Globus pallidus (tissue), 1 donor: ENCODE data around the gene SRGAP1.
"Not testable (repeated sequence)": the region's sequence is repeated elsewhere in the genome, so short reads cannot be mapped to it uniquely, and the experiment has no call there.

ENCODE experiments used
- DNase-seq: peaks from one replicate; pipeline ENCODE4 v3.0.0-alpha.2; 2015; ENCODE audit warnings: low spot score

The SRGAP1 gene

DNA sequence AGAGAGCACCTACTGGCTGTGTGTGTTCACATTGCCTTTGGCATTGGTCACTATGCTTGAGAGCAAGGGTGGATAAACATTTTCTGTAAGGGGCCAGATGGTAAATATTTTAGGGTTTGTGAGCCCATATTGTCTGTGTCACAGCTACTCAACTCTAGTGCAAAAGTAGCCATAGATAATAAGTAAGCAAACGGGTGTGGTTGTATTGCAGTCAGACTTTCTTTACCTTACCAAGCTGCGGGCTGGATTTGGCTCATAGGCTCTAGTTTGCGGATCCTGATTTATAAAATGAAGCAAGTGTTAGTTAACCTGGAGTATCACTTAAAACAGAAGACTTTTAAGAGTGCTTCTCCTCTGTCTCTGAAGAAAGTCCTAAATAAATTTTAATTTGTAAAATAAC lies 208.6 kb downstream of the SRGAP1 start:
- DNase-seq, result no peak

DNA sequence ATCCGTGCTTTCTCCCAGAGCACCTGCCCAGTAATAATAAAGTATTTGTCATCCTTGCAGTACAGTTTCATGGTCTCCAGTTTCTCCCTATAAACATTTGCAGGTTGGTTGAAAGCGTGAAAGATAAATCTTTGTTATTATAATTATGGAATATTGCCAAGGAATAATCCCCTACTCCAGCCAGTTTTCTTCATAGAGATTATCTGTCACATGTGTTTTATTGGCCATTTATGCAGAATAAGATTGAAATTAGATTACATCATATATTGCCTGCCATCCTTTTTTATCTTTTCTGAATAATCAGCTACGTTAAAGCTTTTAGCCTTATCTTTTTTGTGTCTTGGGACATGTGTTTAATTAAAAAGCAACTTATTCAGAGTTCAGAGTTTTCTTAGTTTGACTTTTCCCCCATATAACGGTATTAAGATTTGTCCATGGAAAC lies 209.6 kb downstream of the SRGAP1 start:
- no peak for DNase-seq

DNA sequence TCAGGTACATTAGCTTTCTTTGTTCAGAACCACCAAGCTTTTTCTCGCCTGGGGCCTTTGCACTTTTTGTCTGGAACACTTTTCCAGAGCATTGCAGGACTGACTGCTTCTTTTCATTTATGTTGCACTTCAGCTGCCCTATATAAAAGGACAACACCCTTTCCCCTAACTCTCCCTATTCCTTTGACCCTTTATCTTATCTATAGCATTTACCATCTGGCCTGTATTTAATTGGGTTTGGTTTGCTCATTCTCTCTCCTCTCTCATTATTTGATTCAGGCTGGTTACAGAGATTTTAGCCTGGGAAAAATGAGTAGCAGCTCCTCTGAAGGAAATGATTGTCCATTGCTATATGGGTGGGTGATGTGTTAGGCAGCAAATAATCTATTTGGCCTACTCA lies 212.2 kb downstream of the SRGAP1 start:
- no peak for DNase-seq

DNA sequence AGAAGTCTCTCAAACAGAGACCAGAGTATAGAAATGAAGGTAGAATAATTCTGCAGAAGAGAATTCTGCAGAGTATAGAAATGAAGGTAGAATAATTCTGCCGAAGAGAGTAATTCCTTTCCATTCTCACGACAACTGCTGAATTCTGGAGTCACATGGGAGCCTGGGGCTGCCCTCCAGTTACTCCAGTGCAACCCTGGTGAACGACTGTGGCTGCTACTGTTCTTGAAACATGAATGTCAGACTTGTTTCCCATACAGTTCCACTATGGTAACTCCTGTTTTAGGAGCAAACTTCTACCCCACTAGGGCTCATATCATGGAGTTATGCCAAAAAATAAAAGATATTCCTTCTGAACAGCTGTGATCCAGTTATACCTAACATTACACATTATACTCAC lies 213.2 kb downstream of the SRGAP1 start:
- DNase-seq, result peak; percentile 19

DNA sequence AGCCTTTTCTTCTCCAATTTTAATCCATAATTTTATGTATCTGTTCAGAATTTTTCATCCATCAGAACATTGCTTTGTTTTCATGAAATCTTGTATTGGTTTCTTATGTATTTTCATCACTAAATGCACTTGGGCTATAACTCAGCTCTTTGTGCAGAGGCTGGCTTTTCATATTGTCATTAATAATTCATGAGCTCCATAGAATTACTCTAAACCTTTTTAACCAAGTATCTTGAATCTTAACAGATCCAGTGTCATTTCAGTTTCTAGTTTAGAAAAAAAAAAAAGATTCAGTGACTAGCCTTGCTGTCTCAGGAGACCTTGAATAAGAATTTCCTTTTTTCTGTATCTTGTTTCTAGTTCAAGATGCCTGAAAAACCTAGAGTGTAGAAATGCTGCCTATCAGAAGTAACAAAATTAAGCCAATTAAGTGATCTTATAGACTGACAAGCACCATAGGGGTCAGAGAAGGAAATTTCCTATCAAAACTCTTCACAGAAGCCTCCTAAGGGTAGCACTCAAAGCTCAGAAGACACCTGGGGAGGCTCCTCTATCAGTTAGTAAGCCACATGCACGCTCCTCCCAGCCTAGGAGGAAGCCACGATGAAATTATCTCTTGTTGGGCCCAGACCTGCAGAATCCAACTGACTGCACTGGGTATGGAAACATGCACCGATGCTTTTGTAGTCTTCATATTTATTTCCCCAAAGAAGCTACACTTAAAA lies 214.2 kb downstream of the SRGAP1 start:
- peak; percentile 56 for DNase-seq

DNA sequence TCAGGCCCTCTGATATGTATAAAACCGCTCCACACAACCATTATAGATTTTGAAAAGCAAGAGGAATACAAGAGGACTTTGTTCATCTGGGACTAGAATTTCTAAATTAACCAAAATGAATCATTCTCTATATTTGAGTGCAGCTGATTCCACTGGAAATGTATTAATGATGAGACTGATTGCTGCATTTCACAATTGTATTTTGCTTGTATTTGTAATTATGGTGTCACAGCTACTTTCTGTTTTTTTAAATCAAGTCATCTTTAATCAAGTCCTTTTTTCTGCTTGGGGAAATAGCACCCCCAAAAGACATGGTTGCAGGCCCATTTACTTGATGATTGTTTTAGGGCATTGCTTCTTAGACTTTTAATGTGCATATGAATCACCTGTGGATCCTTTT lies 215.2 kb downstream of the SRGAP1 start:
- DNase-seq, result peak; percentile 72

DNA sequence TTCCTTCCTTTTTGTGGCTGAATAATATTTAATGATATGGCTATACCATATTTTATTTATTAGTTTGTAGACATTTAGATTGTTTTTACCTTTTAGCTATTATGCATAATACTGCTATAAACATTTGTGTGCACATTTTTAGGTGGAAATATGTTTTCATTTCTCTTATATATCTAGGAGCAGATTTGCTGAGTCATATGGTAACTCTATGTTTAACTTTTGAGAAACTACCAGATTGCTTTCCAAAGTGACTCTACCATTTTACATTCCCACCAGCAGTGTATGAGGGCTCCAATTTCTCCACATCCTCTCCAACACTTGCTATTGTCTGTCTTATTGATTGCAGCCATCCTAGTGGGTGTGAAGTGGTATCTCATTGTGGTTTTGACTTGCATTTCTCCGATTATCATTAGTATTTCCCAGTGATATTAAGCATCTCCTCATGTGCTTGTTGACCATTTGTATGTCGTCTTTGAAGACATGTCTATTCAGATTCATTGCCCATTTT lies 217.4 kb downstream of the SRGAP1 start:
- DNase-seq, result no peak

DNA sequence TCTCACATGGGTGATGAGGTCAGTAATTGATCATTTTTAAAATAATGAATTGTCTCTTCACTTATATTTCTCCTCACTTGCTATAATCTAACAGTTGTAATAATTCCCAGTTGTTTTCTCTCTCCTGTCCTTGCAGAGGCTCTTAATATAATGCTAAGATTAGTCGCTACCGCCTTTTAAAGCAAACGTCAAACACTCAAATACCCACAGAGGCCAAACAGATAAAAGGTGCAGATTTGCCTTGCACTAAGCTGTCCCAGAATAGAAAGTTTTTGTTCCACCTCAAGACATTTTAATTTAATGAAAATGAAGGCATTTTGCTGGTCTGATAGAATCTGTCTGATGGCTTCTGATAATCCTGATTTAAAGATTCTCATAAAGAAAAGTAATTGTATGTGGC lies 218.6 kb downstream of the SRGAP1 start:
- no peak for DNase-seq

DNA sequence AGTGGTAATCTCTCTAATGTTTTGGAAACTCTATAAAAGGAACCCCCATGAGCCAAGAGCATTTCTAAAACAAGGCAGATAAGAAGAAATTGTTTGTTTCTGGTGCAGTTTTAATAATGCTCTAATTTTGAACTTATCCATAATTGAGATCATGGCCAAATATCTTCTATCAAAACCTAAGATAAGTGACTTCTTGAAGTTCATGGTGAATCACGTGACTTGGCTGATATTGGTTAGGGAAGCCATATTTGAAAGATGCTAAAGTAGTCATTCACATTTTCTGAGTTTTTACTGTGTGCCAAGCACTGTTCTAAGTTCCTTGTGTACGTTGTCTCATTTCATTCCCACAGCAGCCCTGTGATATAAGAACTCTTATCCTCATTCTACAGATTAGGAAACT lies 219.7 kb downstream of the SRGAP1 start:
- DNase-seq, result no peak

DNA sequence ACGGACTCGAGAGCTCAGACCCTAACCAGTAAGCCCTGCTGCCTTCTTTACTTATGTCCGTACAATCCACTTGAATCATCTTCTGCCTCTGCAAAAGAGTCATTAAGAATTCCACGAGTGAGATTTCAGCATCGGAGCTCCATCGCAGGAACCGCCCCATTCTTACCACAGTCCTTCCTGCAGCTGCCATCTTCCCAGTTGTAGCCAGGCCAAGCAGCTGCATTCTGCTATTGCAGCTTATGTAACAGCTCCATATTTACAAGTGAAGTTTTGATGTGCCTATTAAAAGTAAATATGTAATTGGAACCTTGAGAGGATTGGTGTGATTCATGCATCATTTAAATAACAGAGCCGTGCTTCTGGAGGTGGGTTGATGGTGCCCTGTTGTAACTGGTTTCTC lies 220.2 kb downstream of the SRGAP1 start:
- DNase-seq, result no peak

DNA sequence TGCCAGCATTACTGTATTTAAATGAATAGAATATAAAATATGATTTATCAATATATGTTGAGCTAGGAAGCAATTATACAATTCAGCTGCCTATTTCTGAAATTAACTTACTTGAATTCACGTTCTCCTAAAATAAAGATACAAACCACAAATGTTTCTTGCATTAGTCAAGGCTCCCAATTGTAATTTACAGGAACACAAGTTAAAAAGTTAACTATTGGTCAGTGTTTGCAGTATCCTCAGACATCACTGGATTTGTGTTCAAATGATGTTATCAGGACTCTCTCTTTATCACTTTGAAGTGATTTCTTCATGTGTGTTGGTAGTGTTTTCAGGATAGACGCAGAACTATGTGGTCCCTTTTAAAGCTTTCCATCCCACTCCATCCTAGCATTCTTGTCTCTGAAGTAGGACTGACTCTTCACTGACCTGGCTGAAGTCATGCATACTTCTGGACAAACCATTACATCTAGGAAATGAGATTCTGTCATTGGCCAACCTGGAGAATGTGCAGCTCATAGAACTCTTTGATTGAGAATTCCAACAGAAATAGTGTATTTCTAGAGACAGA lies 221.5 kb downstream of the SRGAP1 start:
- no peak for DNase-seq

DNA sequence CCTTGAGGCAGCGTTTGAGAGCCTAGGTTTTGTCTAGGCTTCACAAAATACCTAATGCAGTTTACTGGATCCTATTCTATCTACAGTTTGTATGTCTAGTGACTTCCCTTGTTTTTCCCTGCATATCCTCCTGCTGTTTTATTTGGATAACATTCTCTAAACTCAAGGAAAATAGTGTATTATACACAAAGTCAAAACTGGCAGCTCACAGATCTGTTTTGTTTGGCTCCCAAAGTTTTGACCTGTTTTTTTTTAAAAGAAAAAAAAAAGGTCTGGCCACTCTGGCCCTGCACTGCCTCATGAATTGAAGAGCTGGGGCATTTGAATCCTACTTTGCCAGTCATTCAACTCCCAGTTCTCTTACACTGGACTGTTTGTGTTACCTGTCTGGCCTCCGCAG lies 222.3 kb downstream of the SRGAP1 start:
- DNase-seq, result no peak

DNA sequence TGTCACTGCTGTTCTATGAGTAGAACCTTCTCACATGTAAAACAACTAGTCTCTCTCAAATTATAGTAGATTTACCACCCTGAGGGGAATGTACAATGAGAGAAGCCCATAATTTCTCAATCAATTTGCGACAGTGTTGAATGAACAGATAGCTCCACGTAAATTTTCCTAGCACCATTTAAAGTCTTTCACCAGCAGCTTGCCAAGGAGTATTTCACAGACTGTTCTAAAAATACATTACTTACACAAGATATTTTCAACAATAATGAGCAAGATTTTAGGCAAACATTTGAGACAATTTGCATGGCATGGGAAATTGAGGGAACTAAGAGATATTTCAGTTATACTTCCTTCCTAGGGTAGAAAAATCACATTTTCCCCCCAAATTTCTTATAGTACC lies 226.0 kb downstream of the SRGAP1 start:
- no peak for DNase-seq

DNA sequence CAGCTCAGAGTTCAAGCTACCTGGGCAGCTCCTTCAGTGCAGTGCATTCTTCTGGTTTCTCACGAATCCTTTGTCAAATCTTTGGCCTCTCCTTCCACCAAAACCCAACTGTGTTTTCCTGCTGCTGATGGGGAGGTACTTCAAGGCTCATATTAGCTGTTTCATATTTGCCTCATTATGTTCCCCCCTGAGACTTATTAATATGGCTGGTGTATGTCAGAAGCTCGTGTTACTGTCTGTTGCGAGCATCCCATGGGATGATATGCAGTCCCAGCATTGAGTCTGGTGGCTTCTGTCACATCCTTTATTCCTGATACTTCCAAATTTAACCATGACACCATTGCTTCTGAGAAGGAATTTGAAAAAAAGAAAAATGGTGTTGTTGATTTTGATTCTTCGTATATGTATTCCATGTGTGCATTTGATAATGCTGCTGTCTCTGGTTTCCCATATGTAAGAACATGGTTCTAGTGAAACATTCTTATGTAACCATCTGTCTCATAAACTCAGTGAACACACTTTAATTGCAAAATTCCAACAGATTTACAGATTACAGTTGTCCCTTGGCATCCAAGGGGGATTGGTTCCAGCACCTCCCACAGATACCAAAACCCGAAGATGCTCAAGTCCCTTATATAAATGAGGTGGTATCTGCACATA lies 228.5 kb downstream of the SRGAP1 start:
- no peak for DNase-seq

DNA sequence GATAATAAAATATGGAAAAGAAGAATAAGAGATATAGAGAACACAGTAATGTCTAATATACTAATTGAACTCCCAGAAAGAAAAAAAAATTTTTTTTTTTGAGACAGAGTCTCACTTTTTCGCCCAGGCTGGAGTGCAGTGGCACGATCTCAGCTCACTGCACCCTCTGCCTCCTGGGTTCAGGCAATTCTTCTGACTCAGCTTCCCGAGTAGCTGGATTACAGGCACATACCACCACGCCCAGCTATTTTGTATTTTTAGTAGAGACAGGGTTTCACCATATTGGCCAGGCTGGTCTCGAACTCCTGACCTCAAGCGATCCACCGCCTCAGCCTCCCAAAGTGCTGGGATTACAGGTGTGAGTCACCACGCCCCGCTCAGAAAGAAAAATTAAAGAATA lies 232.1 kb downstream of the SRGAP1 start:
- not testable (repeated sequence) for DNase-seq

DNA sequence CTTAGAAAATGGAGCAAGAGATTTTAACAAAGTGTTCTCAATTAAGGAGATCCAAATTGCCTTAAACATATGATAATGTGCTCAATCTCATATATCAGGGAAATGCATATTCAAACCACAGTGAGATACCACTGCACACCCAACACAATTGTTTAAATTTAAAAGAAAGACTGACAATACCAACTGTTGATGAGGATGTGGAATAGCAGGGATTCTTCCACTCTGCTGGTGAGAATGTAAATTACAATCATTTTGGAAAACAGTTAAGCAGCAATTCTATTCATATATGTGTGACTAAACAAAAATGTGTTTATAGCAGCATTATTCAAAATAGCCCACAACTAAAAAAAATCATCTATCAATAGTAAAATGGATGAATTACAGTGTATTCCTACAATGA lies 233.4 kb downstream of the SRGAP1 start:
- DNase-seq, result no peak

DNA sequence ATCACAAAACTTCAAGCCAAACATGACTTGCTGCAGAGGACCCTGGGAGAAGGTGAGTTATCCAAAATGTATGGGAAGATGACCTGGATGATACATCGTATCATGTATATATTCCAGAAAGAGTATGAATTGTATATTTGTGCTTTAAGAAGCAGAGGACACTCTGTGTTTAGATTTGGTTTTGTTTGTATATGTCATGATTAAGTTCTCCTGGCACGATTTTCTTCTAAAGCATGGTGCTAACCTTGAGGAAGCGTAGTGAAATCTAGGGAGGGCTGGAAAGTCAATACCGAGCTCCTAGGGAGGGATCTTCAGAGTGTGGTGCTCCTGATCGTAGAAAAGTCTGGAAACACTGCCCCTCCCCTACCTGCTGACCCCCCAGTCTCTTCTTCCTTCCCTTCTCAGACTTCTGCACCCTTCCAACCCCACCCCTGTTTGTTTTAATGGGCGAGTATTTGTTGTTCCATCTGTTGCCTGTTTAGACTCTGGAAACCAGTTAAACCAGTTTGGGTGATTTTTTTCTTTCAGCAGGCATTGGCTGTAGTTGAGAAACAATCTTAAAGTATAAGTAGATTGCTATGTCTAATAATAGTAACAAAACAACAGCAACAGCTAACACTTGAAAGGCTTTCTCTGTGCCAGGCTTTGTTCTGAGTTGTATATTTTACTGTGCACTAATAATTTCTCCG lies 236.0 kb downstream of the SRGAP1 start:
- no peak for DNase-seq

DNA sequence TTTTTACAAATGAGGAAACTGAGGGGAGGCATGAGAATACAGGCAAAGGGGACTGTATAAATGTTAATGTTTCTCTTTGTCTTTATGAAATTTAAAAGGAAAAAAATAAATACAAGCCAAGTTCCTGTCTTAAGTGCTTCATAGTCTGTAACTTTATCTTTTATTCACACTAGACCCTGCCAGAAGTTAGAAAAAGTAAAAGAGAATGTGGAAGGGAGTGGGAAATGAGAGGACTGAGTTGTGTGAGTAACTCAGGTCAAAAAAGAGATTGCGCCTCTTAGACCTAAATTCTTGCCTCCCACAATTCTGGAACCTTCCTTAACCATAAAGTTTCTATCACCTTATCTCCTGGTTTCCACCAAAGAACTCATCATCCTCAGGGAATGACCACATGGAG lies 236.5 kb downstream of the SRGAP1 start:
- DNase-seq, result no peak

DNA sequence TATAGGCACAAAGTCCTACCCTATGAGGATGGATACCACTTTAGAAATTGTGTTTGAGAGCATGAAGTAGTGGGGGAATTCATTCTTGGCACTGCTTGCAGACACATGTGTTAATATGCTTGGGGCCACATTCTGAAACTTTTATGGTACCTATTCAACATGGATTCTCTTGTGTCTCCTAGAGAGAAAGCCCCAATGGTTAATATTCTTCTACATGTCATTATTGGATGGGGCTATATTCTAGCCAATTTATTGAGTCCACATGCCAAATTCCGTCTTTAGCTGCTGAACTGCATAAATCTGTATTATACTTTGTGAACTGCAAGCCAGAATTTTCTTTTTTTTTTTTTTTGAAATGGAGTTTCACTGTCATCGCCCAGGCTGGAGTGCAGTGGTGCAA lies 237.6 kb downstream of the SRGAP1 start:
- DNase-seq, result no peak

DNA sequence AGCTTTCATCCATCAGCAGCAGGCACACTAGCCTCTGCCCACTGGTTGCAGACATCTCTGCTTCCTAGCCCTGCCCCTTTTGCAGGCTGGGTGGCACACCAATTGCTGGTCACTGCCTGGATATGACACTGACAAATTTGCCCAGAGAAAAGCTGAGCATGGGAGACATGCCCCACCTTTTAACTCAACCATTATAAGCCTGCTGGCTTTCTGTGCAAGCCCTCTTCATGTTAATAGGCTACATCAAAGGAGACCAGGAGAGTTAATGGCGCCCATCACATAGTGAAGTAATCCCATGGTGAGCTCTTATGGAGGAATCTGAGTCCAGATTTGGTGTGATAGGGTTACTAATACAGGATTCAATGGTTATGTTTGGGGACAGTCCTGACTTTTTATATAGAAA lies 238.4 kb downstream of the SRGAP1 start:
- no peak for DNase-seq

DNA sequence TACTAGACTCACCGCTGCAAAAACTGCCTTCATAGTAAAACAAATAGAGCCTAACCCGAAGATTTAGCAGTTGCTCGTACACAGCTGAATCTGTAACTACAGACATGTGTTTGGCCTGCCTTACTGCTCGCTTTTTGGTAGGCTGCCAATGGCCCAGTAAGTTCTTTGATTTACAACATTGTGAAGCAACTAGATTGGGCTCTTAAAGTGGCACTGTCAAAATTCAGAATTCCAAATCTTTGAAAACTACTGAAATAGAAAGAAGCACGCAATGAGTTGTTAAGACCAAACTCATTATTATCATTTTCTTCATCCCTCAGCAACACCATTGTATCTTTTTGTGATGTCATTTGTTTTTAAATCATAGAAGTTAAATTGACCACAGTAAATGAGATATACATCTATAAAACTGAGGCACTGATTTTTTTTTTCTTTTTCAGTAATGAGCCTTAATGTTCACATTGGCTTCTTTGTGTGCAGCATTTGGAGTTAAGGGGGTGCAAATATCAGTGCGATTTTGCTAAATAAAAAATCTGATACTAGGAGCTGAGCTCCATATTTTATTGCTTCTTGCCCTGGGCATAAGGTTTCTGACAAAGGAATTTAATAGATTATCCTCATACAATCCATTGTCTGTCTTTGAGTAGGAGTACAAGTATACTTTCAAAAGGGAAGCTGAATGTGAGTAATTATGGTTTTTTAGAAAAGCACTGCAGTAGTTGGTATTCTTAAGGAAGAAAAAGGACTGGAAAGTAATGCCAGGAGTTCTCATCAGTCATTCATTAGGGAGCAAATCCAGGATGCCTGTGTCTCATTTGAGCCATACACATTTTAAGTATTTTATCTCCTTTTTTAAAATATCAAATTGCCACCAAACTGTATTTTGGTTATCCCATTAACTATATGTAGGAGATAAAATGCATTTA lies 239.0 kb downstream of the SRGAP1 start:
- peak; percentile 87 for DNase-seq

DNA sequence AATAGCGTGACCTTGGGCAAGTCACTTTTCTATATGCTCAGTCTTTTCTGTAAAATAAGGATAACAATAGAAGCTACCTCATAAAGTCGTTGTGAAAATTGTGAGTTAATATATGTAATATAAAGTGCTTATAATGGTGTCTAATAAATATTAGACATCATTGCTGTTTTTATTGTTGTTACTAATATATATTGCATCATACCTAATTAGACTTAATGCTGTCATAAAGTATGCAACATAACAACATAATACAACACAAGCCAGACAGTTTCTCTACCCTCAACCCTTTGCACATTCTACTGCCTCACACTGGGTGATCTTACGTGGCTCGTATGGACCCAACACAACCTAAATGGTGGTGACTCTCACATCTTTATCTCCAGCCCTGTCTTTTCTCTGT lies 240.7 kb downstream of the SRGAP1 start:
- DNase-seq, result no peak
